Mucosa of stomach (tissue), 1 donor: Measurements from ENCODE around the gene NEUROD1.

ENCODE experiments used
- H3K27me3 ChIP-seq: one replicate; pipeline ENCODE4 v1.7.0; 2013; ENCODE audit warnings: mild to moderate bottlenecking, low read length; ENCODE audit not compliant: control insufficient read depth, insufficient read depth
- H3K36me3 ChIP-seq: one replicate; pipeline ENCODE4 v1.7.0; 2013; ENCODE audit warnings: low read length; ENCODE audit not compliant: control insufficient read depth, insufficient read depth
- H3K4me1 ChIP-seq: one replicate; pipeline ENCODE4 v1.7.0; 2013; ENCODE audit warnings: mild to moderate bottlenecking, low read length; ENCODE audit not compliant: control insufficient read depth, insufficient read depth
- H3K4me3 ChIP-seq: one replicate; pipeline ENCODE4 v1.7.0; 2013; ENCODE audit warnings: low read length
- H3K9ac ChIP-seq: one replicate; pipeline ENCODE4 v1.7.0; 2013; ENCODE audit warnings: mild to moderate bottlenecking, low read length, moderate library complexity
- H3K9me3 ChIP-seq: one replicate; pipeline ENCODE4 v1.7.0; 2013; ENCODE audit warnings: mild to moderate bottlenecking, low read length, moderate library complexity; ENCODE audit not compliant: control insufficient read depth
- donor health status: Pancreatic carcinoma.

The NEUROD1 gene

DNA sequence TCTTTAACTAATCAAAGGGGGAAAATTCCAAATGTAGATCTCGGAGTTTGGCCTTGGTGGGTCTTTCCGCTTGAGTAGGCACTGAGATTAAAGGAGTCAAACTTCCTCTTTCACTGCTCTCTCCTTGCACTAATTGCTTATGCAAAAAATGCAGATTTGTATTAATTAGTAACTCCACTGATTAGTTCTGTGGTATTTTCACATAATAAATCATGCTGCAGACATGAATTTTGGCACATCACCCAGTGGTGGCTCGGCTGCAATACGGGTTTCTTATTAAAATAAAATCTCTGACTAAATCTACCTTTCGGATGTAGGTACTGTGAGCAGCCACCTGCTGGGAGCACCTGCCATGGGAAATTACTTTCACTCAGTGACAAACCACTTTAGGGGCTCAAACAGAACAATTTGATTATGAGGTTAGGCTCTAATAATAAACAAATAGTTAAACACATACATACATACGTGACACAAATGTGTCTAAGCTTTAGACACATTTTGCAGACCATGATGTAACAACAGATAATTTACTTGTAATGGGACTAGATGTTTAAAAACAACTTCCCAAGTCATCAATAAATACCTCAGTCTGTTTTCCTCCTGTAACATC, 6.4 kb upstream of the NEUROD1 start:
- peaks cover 2% of the 10 kb centered on the region for H3K4me1 ChIP-seq
- H3K9ac ChIP-seq, result no peak overlapping the region
- peaks cover 40% of the 10 kb centered on the region for H3K27me3 ChIP-seq
- no peaks in the 10 kb centered on the region for H3K36me3 ChIP-seq
- H3K9me3 ChIP-seq, result no peaks in the 10 kb centered on the region
- H3K4me3 ChIP-seq, result no peak overlapping the region

DNA sequence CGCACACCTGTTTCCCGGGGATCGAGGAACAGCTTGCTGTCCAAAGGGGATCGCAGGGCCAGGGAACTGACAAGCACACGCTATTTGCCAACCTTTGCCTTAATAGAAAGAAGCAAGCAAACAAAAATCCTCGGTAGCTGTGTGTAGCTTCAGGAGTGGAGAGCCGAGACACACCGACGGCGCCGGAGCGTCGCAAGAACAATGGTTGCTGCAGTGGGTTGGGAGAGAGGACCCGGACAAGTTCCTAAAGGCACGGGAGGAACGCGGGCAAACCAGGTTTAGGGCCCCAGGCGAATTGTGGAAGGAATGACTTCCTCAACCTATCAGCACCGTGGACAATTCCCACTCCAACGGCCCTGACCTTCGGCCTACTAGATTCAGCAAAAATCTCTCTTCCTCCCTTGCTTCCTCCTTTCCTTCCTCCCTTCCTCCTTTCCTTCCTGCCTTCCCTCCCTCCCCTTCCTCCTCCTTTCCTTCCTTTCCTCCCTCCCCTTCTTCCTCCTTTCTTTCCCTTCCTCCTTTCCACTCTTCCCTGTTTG, 4.9 kb upstream of the NEUROD1 start:
- no peak overlapping the region for H3K9ac ChIP-seq
- H3K27me3 ChIP-seq, result peaks cover 55% of the 10 kb centered on the region
- H3K4me1 ChIP-seq, result peaks cover 4% of the 10 kb centered on the region

DNA sequence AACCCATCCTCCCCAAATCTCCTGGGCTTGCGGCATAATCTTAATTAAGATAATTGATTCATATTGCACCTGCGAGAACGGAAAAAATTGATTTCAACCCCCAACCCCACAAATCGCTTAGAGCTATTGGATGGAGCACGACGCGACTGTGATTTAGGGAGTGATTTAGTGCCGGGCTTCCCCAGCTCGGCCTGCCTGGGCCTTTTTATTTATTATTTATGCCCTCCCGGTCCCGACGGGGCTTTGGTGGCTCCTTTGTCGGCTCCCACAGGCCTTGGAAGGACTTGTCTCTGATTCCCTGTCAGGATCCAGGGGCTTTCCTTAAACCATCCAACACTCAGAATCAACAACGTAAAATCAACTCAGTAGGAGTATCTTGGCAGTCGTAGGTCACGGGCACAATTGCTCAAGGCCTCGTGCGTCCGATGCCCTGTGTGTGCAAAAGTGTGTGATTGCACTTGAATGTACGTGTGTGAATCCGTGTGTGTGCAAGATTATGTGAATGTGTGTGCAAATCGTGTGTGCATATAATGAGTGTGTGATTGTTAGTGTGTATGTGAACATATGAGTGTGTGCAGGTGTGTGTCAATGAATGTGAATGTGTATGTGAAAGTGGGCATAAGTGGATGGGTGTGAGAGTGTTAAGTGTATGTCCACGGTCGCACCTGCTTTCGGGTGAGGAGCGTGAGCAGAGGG, 4.3 kb upstream of the NEUROD1 start:
- H3K4me3 ChIP-seq, result no peak overlapping the region
- H3K27me3 ChIP-seq, result peaks cover 61% of the 10 kb centered on the region
- H3K4me1 ChIP-seq, result peaks cover 4% of the 10 kb centered on the region
- H3K9ac ChIP-seq, result no peak overlapping the region
- no peaks in the 10 kb centered on the region for H3K36me3 ChIP-seq
- no peaks in the 10 kb centered on the region for H3K9me3 ChIP-seq

More for the DNA sequence above, 4.9 kb upstream of the NEUROD1 start:
- no peaks in the 10 kb centered on the region for H3K36me3 ChIP-seq
- H3K9me3 ChIP-seq, result no peaks in the 10 kb centered on the region
- H3K4me3 ChIP-seq, result no peak overlapping the region

DNA sequence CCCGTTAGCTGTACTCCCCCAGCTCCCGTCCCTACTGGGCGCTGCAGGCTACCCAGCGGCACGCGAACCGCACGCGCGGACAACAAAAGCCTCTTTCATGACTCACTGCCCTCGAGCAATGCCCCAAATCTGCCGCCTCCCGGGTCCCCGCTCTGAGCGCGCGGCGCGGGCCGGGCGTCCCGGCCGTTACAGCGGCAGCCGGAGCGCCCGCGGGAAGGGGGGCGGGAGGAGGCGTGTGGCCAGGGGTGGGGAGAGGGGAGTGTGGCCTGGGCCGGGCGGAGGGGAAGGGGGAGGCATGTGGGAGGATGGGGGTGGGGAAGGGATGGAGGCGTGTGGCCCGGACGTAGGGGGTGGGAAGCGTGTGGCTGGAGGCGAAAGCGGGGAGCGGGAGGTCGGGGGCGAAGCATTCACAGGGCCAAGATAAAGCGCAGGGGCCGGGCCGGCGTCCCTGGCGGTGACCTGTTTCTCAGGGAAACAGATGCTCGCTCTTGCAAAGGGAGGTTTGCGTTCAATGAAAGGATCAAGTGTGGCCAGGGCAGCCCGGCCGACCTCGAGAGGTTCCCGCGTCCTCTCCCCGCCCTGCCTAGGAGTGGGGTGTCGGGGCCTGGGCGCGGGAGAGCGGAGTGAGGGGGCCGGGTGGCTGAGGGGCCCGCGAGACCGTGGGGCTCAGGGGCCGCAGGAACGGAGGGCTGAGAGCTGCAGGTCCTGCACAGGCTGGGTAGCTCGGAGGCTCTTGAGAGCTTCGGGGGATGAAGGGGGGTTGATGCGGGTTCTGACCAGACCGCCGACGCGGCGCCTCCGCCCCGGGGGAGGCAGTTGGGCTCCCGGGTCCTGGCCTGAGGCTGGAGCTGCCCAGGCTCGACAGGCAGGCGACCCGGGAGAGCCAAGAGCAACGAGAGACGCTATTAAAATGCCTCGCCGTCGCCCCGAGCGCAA, 3.5 kb upstream of the NEUROD1 start:
- Histone ChIP-seq H3K9ac (no peak overlapping the region), H3K4me1 (peaks cover 4% of the 10 kb centered on the region), H3K36me3 (no peaks in the 10 kb centered on the region), H3K4me3 (no peak overlapping the region), H3K27me3 (peaks cover 69% of the 10 kb centered on the region), H3K9me3 (no peaks in the 10 kb centered on the region)

DNA sequence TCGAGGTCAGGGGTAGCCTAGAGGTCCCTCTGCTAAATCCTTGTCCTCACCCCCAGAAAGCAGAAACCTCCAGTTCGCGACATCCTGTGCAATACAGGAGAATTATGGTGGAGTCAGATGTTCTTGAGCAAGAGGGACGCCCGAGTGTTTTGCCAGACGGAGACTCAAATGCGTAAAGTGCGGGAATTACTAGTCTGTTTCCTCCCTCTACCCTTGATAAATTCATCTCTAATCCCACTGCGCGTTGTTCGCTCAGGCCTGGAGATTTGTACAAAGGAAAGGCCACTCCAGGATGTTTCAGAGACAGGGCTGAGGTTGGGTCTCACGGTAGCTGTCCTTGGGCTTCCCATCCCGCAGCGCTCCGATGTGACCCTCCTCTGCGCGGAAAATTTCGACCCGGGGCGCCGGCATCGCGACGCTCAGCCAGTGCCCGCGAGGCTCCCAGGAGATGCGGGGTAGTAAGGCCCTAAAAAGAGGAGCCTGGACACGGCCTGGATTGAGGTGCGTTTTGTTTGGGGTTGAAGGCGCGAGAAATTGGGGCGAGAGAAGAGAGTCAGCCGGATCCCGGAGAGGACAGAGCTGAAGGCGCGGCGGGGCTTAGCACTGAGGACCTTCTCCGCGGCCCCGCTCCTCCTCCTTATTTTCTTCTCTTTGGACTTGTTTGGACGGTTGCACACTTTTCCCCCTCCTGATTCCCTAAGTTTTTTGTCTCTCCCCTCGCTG, 2.6 kb upstream of the NEUROD1 start:
- H3K9ac ChIP-seq, result no peak overlapping the region
- H3K4me1 ChIP-seq, result peaks cover 4% of the 10 kb centered on the region
- H3K4me3 ChIP-seq, result no peak overlapping the region
- H3K9me3 ChIP-seq, result no peaks in the 10 kb centered on the region
- peaks cover 77% of the 10 kb centered on the region for H3K27me3 ChIP-seq
- no peaks in the 10 kb centered on the region for H3K36me3 ChIP-seq

DNA sequence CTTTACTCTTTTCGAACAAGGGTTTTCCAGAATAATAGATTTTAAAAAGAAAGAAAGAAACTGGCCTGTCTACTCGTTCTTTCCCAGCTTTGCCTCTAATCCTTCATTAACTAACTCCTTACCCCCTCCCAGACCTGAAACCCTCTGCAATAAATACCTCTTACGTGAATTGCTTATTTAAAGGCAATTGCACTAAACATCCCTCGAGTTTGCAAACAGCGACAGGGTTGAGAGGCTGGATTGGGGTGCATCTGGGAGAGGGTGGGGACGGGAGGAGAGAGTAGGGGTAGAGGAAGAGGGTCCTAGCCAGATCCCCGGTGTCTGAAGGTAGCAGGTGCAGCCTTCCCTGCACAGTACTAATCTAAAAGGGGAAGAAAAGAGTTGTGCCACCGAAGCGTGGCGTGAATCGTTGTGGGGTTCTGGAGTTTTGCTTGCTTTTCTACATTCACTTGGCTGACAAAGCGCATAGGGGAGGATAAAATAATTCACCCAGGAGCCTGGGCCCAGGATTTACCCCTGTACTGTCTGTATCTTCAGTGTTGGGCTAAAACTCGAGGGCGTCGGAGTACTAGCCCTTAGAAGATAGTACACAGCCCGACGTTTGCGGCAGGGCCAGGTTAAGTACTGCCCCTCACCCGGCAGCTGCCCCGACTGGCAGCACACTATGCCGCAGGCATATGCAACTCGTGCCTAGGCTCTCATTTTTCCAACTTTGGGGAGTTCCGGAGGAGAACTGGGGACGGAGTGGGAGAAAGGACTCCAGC, 1.9 kb upstream of the NEUROD1 start:
- Histone ChIP-seq H3K27me3 (peaks cover 82% of the 10 kb centered on the region), H3K4me1 (peaks cover 4% of the 10 kb centered on the region), H3K9ac (no peak overlapping the region), H3K4me3 (no peak overlapping the region), H3K36me3 (no peaks in the 10 kb centered on the region), H3K9me3 (no peaks in the 10 kb centered on the region)

DNA sequence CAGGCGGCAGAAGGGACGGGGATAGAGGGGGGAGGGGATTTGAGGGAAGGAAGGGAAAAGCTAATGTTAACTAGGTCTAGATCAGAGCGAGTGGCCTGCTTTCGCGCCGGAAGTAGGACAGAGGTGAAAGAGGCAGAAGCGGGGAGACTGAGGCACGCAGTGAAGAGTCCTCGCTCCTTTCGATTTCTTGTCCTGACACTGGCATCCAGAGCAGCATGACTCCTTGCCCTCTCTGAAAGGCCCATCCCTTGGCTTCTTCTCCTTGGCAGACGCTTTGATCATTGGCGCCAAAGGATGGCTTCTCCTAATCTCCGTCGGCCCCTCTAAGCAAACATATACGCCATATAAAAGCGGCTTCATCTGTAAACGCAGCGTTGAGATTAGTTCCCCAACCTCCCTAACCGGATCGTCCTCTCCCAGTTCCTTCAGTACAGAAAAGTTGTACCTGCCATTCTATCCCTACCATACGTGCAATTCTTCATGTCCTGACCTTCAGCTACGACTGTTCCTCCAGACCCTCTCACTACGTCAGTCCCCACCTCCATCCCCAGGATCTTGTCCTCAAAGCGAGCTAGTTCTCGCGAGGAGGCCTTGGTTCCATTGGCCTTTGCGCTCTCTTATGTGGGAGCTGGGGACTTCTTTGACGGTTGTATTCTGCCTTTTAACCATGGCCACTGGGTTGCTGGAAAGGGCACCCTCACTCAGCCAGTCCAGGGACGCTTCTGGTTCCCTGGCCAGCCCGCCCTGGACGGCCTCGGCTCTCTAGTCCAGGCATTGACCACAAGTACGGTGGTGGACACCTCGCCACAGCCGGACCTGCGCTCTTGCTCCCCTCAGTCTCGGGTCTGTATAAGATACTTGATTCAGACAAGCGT, 857 bp upstream of the NEUROD1 start:
- Histone ChIP-seq H3K9ac (no peak overlapping the region), H3K4me3 (no peak overlapping the region), H3K4me1 (peaks cover 4% of the 10 kb centered on the region), H3K36me3 (no peaks in the 10 kb centered on the region), H3K9me3 (no peaks in the 10 kb centered on the region), H3K27me3 (peaks cover 82% of the 10 kb centered on the region)

DNA sequence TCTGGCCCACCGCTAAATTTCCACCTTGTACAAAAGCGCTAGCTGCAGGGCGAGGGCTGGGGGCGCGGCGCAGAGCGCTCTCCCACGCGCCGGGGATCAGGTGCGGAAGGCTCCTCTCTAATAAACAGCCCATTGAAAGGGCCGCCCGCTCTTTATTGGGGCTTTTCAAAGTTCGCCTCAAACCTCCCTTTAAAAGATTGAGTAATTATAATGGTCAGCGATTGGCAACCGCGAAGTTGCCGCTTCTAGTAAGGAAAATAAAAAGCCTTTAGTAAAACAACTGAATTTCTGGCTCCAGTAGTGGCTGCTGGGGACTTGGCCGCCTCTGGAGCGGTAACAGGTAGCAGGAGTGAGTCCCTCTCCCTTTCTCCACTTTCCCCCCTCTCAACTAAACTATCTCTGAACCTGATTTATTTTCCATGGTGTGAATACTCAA, 755 bp downstream of the NEUROD1 start:
- Histone ChIP-seq H3K36me3 (no peaks in the 10 kb centered on the region), H3K27me3 (peaks cover 71% of the 10 kb centered on the region), H3K9ac (no peak overlapping the region), H3K9me3 (no peaks in the 10 kb centered on the region), H3K4me1 (peaks cover 4% of the 10 kb centered on the region), H3K4me3 (no peak overlapping the region)

DNA sequence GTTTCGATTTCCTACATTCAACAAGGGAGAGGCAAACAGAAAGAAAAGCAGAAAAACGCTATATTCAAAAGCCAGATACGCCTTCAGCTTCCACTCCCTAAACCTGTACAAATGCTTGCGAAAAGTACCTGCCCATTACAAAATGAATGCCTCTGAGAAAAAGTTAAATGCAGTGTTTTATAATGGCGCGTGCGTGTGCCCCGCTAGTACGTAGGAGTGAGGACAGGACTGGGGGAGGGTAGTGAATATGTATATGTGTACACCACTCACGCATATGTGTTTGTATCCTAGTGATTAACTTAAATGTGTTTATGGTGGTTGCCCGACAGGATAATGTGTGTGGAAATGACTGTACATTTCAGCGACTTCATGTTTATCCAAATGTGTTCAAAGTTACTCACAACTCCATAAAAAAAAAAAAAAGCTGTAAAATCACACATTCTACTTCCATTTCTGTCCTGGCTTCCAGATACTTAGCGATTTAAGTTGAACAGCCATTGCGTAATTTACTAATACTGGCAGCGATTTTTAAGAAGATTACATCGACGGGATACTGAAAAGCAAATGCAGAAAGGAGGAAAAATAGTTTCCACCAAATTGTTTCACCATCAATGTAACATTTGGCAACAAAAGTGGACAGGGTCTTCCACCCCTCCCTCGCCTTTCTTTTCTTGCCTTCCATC, 1.3 kb downstream of the NEUROD1 start:
- H3K9me3 ChIP-seq, result no peaks in the 10 kb centered on the region
- peaks cover 66% of the 10 kb centered on the region for H3K27me3 ChIP-seq
- H3K4me1 ChIP-seq, result peaks cover 4% of the 10 kb centered on the region
- H3K4me3 ChIP-seq, result no peak overlapping the region
- peak overlapping the region; percentile 37 for H3K9ac ChIP-seq
- H3K36me3 ChIP-seq, result no peaks in the 10 kb centered on the region
